Activated CD8-positive, alpha-beta T cell treated with anti-CD3 and anti-CD28 coated beads, Interleukin-2, amount 10 ng/mL, durations not matched to agents 7 days and 5 days (primary cell): ENCODE measurements around the gene HECTD2. TPM values are rescaled to one million over a fixed set of nuclear protein-coding genes. Genes with fewer than 3 reads are reported as not detected.
"Not testable (repeated sequence)": the region's sequence is repeated elsewhere in the genome, so short reads cannot be mapped to it uniquely, and the experiment has no call there.

Source experiments
- ATAC-seq: fragments of 150-1000 bp; cut with Tn5 transposase; one replicate; pipeline ENCODE4 v1.10.0; 2021; ENCODE audit warnings: moderate library complexity
- CTCF ChIA-PET: fragments of 350-600 bp; sonication (Branson Sonifier 250); formaldehyde crosslinking; loops from one replicate; lab custom pipeline; 2021; ENCODE audit warnings: antibody characterized with exemption; lab: Charles Lee
- POLR2A ChIA-PET: fragments of 350-600 bp; sonication (Branson Sonifier 250); formaldehyde crosslinking; loops from one replicate; lab custom pipeline; 2021; ENCODE audit warnings: antibody characterized with exemption; lab: Charles Lee
- DNase-seq: peaks from one replicate; pipeline ENCODE4 v3.0.0-alpha.2; 2020
- H3K27ac Mint-ChIP-seq: one replicate; pipeline ENCODE4 v1.8.0; 2021; ENCODE audit warnings: mild to moderate bottlenecking, mixed read lengths
- H3K27me3 Mint-ChIP-seq: one replicate; pipeline ENCODE4 v1.8.0; 2021; ENCODE audit warnings: low read depth, mixed read lengths
- H3K36me3 Mint-ChIP-seq: one replicate; pipeline ENCODE4 v1.8.0; 2021; ENCODE audit warnings: low read depth, mixed read lengths
- H3K4me1 Mint-ChIP-seq: one replicate; pipeline ENCODE4 v1.8.0; 2021; ENCODE audit warnings: low read depth, mixed read lengths
- H3K4me3 Mint-ChIP-seq: one replicate; pipeline ENCODE4 v1.8.0; 2021; ENCODE audit warnings: mild to moderate bottlenecking, mixed read lengths
- H3K9me3 Mint-ChIP-seq: one replicate; pipeline ENCODE4 v1.8.0; 2022; ENCODE audit warnings: mixed read lengths; ENCODE audit not compliant: insufficient read depth
- total RNA-seq, 2 experiments: library from RNA; stranded (reverse); gene quantifications; one replicate each; pipeline ENCODE4 v1.2.3, GENCODE V29; 2021

The HECTD2 gene
- total RNA-seq, result 1 to 10 TPM; 1.4 to 2.0 TPM

GRCh38 chr10:91409869-91410637, at the start of gene HECTD2:
Gene HECTD2, plus strand, starts transcription at chr10:91410344. Its CDS starts 95 bp downstream, at chr10:91410439.
- Mint-ChIP-seq H3K27me3 (peaks cover 26% of the 10 kb centered on the region), H3K9me3 (no peaks in the 10 kb centered on the region), H3K36me3 (no peaks in the 10 kb centered on the region), H3K4me3 (peak within 1 kb of the TSS; percentile 75), H3K4me1 (peaks cover 10% of the 10 kb centered on the region), H3K27ac (peak within 1 kb of the TSS; percentile 83)
- POLR2A ChIA-PET, result no interaction called here
- peak; percentile 78 for DNase-seq
- ATAC-seq, result peak; percentile 93
- CTCF ChIA-PET, result interaction anchor here (0.7 to 1.4 kb wide), 5 partner anchors 13 to 222 kb away, joined by 3 to 9 read pairs (median 3); no protein-coding TSS in a partner anchor

GRCh38 chr10:91360461-91360860, 49.7 kb upstream of the HECTD2 start:
- ChIA-PET CTCF (no interaction called here), POLR2A (no interaction called here)
- Mint-ChIP-seq H3K27me3 (peaks cover 13% of the 10 kb centered on the region), H3K9me3 (no peaks in the 10 kb centered on the region), H3K4me1 (no peaks in the 10 kb centered on the region), H3K4me3 (no peak overlapping the region), H3K36me3 (no peaks in the 10 kb centered on the region), H3K27ac (no peak overlapping the region)
- no peak for DNase-seq
- ATAC-seq, result no peak

DNA sequence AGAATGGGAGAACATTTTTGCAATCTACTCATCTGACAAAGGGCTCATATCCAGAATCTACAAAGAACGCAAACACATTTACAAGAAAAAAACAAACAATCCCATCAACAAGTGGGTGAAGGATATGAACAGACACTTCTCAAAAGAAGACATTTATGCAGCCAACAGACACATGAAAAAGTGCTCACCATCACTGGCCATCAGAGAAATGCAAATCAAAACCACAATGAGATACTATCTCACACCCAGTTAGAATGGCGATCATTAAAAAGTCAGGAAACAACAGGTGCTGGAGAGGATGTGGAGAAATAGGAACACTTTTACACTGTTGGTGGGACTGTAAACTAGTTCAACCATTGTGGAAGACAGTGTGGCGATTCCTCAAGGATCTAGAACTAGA, 44.6 kb upstream of the HECTD2 start:
- H3K36me3 Mint-ChIP-seq, CTCF ChIA-PET, POLR2A ChIA-PET, H3K4me3 Mint-ChIP-seq, H3K4me1 Mint-ChIP-seq, DNase-seq, H3K9me3 Mint-ChIP-seq, ATAC-seq, H3K27ac Mint-ChIP-seq: not testable (repeated sequence)
- H3K27me3 Mint-ChIP-seq, result peaks cover 12% of the 10 kb centered on the region

- POLR2A ChIA-PET, result no interaction called here
- DNase-seq (no peak), ATAC-seq (no peak)
- Mint-ChIP-seq H3K9me3 (no peaks in the 10 kb centered on the region), H3K4me1 (no peaks in the 10 kb centered on the region), H3K4me3 (no peak overlapping the region), H3K27ac (no peak overlapping the region), H3K36me3 (no peaks in the 10 kb centered on the region), H3K27me3 (peaks cover 9% of the 10 kb centered on the region)
- CTCF ChIA-PET, result no interaction called here
Observed at GRCh38 chr10:91366704-91367103, 43.4 kb upstream of the HECTD2 start.

DNA sequence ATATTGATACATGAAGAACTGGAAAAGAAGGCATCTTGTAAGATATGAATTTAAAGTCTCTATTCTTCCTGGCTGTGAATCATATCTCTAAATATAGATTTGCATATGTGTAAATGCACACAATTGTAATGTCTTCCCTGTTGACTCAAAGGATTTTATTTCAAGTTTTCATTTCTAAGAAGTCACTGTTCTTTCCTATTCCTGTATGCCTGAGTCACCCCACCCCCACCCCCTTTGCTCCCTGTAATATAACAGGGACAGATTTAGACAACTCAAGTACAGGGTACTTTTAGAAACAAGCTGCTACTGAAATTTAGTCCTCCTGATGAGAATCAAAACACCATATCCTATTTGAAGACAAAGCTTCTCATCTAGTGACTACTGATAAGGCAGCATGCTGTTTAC, 43.0 kb upstream of the HECTD2 start:
- H3K9me3 Mint-ChIP-seq, result no peaks in the 10 kb centered on the region
- DNase-seq (no peak), ATAC-seq (no peak)

DNA sequence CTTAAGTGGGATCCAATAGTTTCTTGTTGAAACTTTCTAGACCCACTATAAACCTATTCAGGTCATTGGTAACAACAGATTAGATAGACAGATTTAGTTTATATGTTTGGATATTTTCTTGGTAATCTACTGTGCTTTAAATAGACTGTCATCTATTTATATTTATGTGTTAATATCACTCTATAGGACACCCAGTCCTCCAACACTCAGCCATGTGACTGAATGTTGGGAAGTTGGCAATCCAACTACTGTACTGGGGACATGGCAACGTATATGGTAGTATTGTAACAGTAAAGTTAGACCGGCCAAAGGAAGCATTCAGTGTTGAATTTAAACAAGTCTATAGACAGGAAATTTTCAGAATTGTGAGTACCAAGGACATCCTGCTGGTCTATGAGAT, 42.6 kb upstream of the HECTD2 start:
- ATAC-seq, result no peak
- H3K36me3 Mint-ChIP-seq, result no peaks in the 10 kb centered on the region
- H3K27ac Mint-ChIP-seq, result no peak overlapping the region
- no peak overlapping the region for H3K4me3 Mint-ChIP-seq
- DNase-seq, result no peak
- peaks cover 7% of the 10 kb centered on the region for H3K27me3 Mint-ChIP-seq
- POLR2A ChIA-PET, result no interaction called here
- CTCF ChIA-PET, result interaction anchor here (0.7 kb wide), 1 partner anchor 69 kb away, joined by 3 read pairs; no protein-coding TSS in a partner anchor
- H3K4me1 Mint-ChIP-seq, result no peaks in the 10 kb centered on the region
- no peaks in the 10 kb centered on the region for H3K9me3 Mint-ChIP-seq

More for the DNA sequence above, 43.0 kb upstream of the HECTD2 start:
- ChIA-PET POLR2A (no interaction called here), CTCF (no interaction called here)
- Mint-ChIP-seq H3K4me1 (no peaks in the 10 kb centered on the region), H3K4me3 (no peak overlapping the region), H3K27ac (no peak overlapping the region), H3K27me3 (peaks cover 7% of the 10 kb centered on the region), H3K36me3 (no peaks in the 10 kb centered on the region)

DNA sequence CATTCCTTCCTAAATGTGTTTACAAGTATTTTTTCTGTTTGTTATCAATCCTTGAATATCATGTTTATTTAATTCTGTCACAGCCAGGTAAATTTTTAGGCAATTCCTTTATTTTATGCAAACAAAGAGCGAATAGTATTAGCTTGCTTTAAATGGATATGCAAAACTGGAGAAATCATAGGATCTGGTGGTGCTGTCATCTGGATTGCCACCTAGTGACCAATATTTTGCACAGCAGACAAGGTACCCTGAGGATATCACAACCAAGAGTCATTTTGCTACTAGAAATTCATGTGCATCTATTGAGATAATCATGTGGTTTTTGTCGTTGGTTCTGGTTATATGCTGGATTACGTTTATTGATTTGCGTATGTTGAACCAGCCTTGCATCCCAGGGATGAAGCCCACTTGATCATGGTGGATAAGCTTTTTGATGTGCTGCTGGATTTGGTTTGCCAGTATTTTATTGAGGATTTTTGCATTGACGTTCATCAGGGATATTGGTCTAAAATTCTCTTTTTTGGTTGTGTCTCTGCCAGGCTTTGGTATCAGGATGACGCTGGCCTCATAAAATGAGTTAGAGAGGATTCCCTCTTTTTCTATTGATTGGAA, 40.1 kb upstream of the HECTD2 start:
- H3K4me3 Mint-ChIP-seq, ATAC-seq, H3K36me3 Mint-ChIP-seq, H3K27ac Mint-ChIP-seq, H3K4me1 Mint-ChIP-seq, POLR2A ChIA-PET, DNase-seq, H3K27me3 Mint-ChIP-seq: not testable (repeated sequence)
- peaks cover 11% of the 10 kb centered on the region for H3K9me3 Mint-ChIP-seq
- CTCF ChIA-PET, result interaction anchor here (0.6 kb wide), 1 partner anchor 640 kb away, joined by 3 read pairs; no protein-coding TSS in a partner anchor

- DNase-seq (no peak), ATAC-seq (no peak)
- peaks cover 6% of the 10 kb centered on the region for H3K4me1 Mint-ChIP-seq
- H3K9me3 Mint-ChIP-seq, result peaks cover 14% of the 10 kb centered on the region
- H3K36me3 Mint-ChIP-seq, result peaks cover 2% of the 10 kb centered on the region
- H3K4me3 Mint-ChIP-seq, result no peak overlapping the region
- CTCF ChIA-PET, result no interaction called here
- POLR2A ChIA-PET, result no interaction called here
- no peak overlapping the region for H3K27ac Mint-ChIP-seq
- H3K27me3 Mint-ChIP-seq, result peaks cover 9% of the 10 kb centered on the region
Observed at GRCh38 chr10:91374052-91374451, 36.1 kb upstream of the HECTD2 start.

- POLR2A ChIA-PET, result no interaction called here
- Mint-ChIP-seq H3K4me3 (no peak overlapping the region), H3K4me1 (peaks cover 6% of the 10 kb centered on the region), H3K27me3 (peaks cover 2% of the 10 kb centered on the region), H3K36me3 (peaks cover 2% of the 10 kb centered on the region), H3K27ac (no peak overlapping the region), H3K9me3 (peaks cover 19% of the 10 kb centered on the region)
- DNase-seq (no peak), ATAC-seq (no peak)
- CTCF ChIA-PET, result interaction anchor here (0.9 to 2.1 kb wide), 4 partner anchors 9 to 254 kb away, joined by 3 to 10 read pairs (median 3); partner anchors contain the start of gene PPP1R3C
Observed at GRCh38 chr10:91378061-91378460, 32.1 kb upstream of the HECTD2 start.

- H3K27me3 Mint-ChIP-seq, result peaks cover 4% of the 10 kb centered on the region
- peaks cover 6% of the 10 kb centered on the region for H3K9me3 Mint-ChIP-seq
- ChIA-PET CTCF (interaction anchor here (2.1 kb wide), 1 partner anchor 10 kb away, joined by 8 read pairs; no protein-coding TSS in a partner anchor), POLR2A (no interaction called here)
- H3K27ac Mint-ChIP-seq, result no peak overlapping the region
- H3K36me3 Mint-ChIP-seq, result no peaks in the 10 kb centered on the region
- no peak overlapping the region for H3K4me3 Mint-ChIP-seq
- ATAC-seq (no peak), DNase-seq (no peak)
- peaks cover 6% of the 10 kb centered on the region for H3K4me1 Mint-ChIP-seq
Observed at GRCh38 chr10:91380873-91381256, 29.3 kb upstream of the HECTD2 start.

GRCh38 chr10:91381257-91381891, 28.8 kb upstream of the HECTD2 start:
- Mint-ChIP-seq H3K36me3 (no peaks in the 10 kb centered on the region), H3K4me1 (peaks cover 6% of the 10 kb centered on the region), H3K27me3 (peaks cover 4% of the 10 kb centered on the region), H3K27ac (no peak overlapping the region), H3K4me3 (no peak overlapping the region), H3K9me3 (peaks cover 6% of the 10 kb centered on the region)
- ATAC-seq, result no peak
- no peak for DNase-seq
- ChIA-PET POLR2A (no interaction called here), CTCF (interaction anchor here (2.1 kb wide), 1 partner anchor 9 kb away, joined by 8 read pairs; no protein-coding TSS in a partner anchor)
